HL-60 (cell line): Measurements from ENCODE around the gene DZANK1.
"Not testable (repeated sequence)": the region's sequence is repeated elsewhere in the genome, so short reads cannot be mapped to it uniquely, and the experiment has no call there.

Experiments
- DNase-seq, 2 experiments: peaks; one replicate each; pipeline ENCODE4 v3.0.0-alpha.2; 2010 to 2020; ENCODE audit warnings: low read depth in 1 of 2, low spot score in 1 of 2
- H3K27ac ChIP-seq: fragments of 250-450 bp; sonication (Bioruptor Pico); replicated peaks from 2 replicates; pipeline ENCODE4 v1.5.1; 2020; ENCODE audit warnings: mild to moderate bottlenecking, moderate library complexity
- H3K27me3 ChIP-seq: fragments of 250-450 bp; sonication (Bioruptor Pico); 2 replicates; pipeline ENCODE4 v1.5.1; 2021; ENCODE audit warnings: mild to moderate bottlenecking, moderate library complexity; ENCODE audit not compliant: insufficient read depth, poor library complexity, severe bottlenecking
- H3K4me3 ChIP-seq: replicated peaks from 2 replicates; pipeline ENCODE4 v1.5.1; 2011; ENCODE audit warnings: mild to moderate bottlenecking, control low read depth, low read length; ENCODE audit not compliant: insufficient read depth
- CTCF ChIP-seq: IDR thresholded peaks from one replicate; pipeline ENCODE4 v1.5.1; 2011; ENCODE audit warnings: low read length, control low read depth, inconsistent platforms; ENCODE audit not compliant: insufficient read depth
- GABPA ChIP-seq: IDR thresholded peaks from 2 replicates; pipeline ENCODE4 v1.6.1; 2012; ENCODE audit warnings: low read depth
- POLR2AphosphoS5 ChIP-seq: IDR thresholded peaks from 2 replicates; pipeline ENCODE4 v1.6.1; 2012; ENCODE audit warnings: low read depth
- REST ChIP-seq: IDR thresholded peaks from 2 replicates; pipeline ENCODE4 v1.6.1; 2012; ENCODE audit warnings: low read depth; ENCODE audit not compliant: insufficient replicate concordance
- SPI1 ChIP-seq: IDR thresholded peaks from 2 replicates; pipeline ENCODE4 v1.6.1; 2012; ENCODE audit warnings: low read depth, mild to moderate bottlenecking, borderline replicate concordance

Gene DZANK1

DNA sequence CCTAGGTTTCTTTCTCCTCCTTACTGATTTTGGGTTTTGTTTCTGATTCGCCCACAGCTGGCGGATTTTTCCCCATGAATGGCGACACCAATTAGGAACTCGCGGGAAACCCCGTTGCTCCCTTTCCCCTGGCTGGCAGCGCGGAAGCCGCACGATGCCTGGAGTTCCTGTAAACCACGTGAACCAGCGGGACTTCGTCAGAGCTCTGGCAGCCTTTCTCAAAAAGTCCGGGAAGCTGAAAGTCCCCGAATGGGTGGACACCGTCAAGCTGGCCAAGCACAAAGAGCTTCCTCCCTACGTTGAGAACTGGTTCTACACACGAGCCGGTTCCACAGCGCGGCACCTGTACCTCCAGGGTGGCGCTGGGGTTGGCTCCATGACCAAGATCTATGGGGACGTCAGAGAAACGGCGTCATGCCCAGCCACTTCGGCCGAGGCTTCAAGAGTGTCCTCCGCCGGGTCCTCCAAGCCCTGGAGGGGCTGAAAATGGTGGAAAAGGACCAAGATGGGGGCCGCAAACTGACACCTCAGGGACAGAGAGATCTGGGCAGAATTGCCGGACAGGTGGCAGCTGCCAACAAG is 37.7 kb upstream of the DZANK1 start:
- TF ChIP-seq POLR2AphosphoS5 (no peak), SPI1 (no peak), CTCF (no peak), GABPA (no peak), REST (no peak)
- DNase-seq: no peak
- Histone ChIP-seq H3K27ac (no peak overlapping the region), H3K4me3 (no peak overlapping the region), H3K27me3 (no peaks in the 10 kb centered on the region)

DNA sequence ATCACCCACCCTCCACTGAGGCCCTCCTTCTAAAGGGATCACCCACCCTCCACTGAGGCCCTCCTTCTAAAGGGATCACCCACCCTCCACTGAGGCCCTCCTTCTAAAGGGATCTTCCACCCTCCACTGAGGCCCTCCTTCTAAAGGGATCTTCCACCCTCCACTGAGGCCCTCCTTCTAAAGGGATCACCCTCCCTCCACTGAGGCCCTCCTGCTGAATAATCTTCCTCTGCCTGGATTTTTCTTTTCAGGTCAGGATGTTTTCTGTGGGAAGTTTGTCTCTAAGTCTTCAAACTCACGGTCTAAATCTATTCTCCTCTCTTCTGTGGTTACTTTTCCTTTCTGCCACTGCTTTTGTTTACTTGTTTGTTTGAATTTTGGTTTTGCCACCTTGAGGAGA is 34.8 kb upstream of the DZANK1 start:
- not testable (repeated sequence) for H3K4me3 ChIP-seq, H3K27ac ChIP-seq, DNase-seq, H3K27me3 ChIP-seq

- Histone ChIP-seq H3K27ac (no peak overlapping the region), H3K4me3 (no peak overlapping the region), H3K27me3 (no peaks in the 10 kb centered on the region)
- TF ChIP-seq CTCF: no peak
- TF ChIP-seq REST: no peak
- TF ChIP-seq GABPA: no peak
- DNase-seq: no peak
Observed at GRCh38 chr20:18497603-18498002, 30.8 kb upstream of the DZANK1 start.

DNA sequence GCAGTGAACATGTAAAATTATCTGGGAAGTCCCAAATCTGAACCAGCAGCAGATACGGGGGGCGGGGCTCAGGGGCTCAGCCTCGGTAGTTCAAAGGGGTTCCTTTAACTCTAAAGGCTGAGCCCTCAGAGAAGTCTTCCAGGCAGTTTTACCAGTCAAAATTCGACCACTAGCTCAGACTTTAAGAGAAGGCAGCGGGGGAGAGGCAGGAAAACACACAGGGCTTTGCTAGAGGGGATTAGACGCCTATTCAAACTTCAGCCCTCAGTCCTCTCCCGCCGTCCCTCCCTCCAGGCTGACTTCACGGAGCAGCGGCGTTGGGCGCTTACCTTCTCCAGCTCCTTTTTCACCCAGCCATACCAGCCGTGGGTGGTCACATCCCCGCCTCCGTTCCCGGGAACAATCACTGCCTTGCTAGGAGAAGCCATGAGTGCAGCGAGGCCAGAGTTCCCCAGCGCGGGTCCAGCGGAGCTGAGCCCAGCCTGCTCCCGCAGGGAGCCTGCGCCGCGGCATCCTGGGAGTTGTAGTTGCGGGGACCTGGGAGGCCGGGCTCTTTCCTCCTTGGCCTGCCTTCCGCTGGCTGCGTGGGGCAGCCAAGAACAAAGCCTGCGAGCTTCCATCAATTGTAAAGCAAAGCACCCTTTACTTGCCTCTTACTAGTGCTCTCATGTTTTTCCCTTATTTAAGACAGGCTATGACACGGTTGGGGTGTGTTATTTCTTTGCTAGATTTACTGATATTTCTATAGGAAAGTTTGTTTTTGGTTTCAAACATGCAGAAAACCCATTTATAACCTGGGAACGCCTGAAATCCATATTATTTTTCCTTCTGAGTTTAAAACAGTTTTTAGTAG is 30.1 kb upstream of the DZANK1 start, which contains the start of gene RBBP9:
TSS of gene RBBP9 (minus strand) at position 486 of the 853 bp plus-strand sequence. CDS start at position 428, 58 bp downstream.
- TF ChIP-seq GABPA (peak; percentile 56), SPI1 (no peak)
- Histone ChIP-seq H3K27me3 (no peaks in the 10 kb centered on the region), H3K27ac (0 out of 2 replicates have a peak within 1 kb of the TSS, but pooled peaks have one; percentile 18), H3K4me3 (peak within 1 kb of the TSS; percentile 81)
- DNase-seq: peak; percentile 57 to 85

GRCh38 chr20:18496042-18496441 is 29.2 kb upstream of the DZANK1 start:
- no peaks in the 10 kb centered on the region for H3K27me3 ChIP-seq
- no peak overlapping the region for H3K27ac ChIP-seq
- no peak for TF ChIP-seq CTCF
- TF ChIP-seq POLR2AphosphoS5: no peak
- no peak for TF ChIP-seq REST
- TF ChIP-seq SPI1: no peak
- TF ChIP-seq GABPA: no peak
- no peak for DNase-seq
- peak overlapping the region; percentile 81; the same call in 1 of the 2 replicates for H3K4me3 ChIP-seq
